NCI-H1417 treated with DMSO at 0.1 percent for 48 hours (cell line): ENCODE data around the gene OBSCN.

Source experiments
- DNase-seq: peaks from one replicate; lab custom pipeline; 2025; lab: John Stamatoyannopoulos, UW

The OBSCN gene

DNA sequence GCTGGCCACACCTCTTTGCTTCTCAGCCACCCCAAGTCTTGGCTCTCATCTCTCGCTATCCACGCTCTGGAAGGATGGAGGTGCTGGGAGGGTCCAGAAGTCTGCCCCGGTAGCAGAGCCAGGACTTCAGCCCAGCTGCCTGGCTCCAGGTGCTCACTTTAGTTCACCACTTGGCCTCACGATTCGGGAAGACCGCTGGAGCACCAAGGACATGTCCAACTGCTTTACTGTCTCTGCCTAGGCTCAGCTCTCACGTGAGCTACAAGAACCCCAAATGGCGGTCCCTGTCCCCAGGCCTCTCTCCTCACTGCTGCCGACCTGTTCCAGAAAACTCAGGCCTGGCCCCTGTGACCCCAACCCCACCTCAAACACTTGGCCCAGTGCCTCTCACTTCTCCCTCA lies 195.4 kb downstream of the OBSCN start:
- DNase-seq = no peak

- no peak for DNase-seq
Observed at GRCh38 chr1:228404107-228404720, 196.4 kb downstream of the OBSCN start.

DNA sequence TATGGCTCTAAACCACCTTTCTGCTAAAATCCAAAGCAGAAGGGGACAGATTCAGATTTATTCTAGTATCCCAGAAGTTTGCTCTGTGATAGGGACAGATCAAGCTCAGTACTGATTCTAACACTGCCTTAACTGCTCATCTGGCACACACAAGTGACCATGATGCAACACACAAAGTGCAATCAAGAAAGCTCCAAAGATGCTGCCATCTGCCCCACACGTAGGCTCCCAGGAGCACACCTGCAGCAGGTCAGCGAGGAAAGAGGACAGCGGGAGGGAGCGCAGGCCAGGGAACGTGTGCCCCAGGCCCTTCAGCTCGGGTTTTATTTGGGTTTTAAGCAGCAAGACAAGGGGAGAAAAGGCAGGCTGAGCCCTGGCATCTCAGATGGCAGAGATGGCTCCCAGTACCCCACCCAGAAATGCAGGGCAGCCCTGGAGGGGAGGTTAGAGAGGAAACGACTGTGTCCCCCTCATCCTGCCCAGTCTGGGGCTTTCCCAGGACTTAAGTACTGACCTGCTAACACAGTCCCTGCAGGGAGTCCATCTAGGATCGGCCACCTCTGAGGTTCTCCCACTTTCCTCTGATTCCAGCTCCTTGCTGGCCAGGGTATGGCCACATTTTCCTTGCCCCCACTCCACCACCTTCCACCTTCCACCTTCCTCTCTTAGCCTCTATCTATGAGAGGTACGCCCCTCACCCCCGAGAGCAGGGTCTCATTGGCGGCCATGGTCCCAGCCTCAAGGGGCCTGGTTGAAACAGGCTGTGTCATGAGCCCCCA lies 197.5 kb downstream of the OBSCN start:
- DNase-seq = no peak

DNA sequence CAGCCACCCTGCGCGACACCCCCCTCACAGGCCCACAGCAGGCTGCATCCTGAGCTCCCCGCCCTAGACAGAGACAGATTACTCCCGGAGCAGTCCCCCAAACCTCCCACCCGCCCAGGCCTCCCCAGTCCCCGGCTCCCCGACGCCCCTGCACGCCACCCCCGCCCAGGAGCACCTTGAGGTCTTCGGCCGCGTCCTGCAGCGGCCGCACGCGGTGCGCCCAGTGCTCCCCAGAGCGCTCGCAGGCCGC lies 198.1 kb downstream of the OBSCN start:
- no peak for DNase-seq

DNA sequence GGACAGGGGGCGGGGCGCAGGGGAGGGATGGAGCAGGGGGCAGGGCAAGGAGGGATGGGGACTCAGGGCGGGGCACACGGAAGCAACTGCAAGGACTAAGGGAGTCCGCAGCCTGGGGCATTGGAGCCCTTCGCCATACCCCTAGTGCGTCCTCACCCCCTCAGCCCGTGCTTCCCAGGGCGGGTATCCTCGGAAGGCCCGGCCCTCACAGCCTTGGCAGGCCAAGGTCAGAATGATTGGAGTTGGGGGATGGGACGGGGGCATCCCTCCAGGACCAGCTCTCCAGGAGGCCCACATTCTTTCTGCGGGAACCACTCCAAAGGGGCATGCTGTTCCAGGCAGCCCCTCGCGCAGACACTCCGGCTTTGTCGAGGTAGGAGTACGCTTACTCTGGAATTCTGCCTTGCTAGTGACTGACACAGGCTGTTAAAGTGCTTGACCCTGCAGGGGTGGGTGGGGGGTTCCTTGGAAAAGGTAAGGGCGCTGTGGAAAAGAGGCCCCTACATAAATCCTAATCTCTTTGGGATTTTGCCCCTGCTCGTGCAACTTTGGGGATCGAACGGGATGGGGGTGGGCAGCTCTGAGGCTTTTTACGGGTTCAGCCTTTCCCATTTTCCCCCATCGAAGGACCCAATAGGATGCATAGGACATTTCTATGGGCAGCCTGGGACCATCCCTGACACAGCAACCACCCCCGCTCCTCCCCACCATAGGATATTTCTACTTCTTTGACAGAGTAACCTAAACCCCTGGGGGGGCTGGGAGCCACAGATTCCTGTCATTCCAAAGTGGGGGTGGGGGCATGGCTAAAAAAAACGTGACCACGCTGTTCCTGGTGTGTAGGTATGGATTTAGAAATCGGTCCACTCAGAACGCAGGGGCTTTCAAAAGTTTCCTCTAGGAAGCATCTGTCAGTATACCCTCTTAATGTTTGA lies 199.5 kb downstream of the OBSCN start:
- no peak for DNase-seq

DNA sequence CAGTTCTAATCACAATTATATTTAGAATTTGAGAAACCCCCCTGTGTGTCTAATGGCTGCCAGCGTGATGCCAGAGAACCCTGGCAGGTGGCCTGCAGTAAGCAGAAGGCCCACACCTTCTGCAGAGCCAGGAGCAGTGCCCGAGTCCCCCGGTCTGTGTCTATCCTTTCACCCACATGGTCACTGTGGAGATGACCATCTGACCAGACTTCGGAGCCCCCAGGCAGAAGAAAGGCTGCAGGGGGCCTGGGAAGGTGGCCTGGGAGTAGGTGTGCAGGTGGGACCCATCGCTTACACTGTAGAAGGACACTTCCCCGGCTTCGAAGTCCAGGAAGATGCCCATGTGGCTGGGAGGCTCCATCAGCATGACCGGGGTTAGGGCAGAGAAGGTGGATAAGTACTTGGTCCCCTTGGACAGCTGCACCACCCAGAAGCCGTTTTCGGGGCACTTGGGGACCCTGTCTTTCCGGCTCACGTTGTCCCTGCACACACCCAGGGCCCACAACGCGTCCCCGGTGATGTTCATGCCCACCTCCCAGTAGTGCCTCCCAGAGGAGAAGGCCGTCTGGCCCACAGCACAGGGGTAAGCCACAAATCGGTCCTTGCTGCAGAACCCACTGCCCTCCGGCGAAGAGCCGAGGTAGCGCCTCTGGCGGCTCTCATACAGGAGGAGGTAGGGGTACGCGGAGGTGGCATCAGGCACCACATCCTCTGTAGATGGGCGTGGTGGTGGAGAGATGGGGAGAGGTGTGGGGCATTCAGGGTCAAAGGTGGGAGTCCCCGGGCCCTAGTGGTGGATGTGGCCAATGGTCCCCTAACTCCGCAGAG lies 200.4 kb downstream of the OBSCN start:
- DNase-seq = no peak

- no peak for DNase-seq
Observed at GRCh38 chr1:228408869-228409805, 201.3 kb downstream of the OBSCN start.

- DNase-seq = no peak
Observed at GRCh38 chr1:228410015-228410414, 202.2 kb downstream of the OBSCN start.

- no peak for DNase-seq
Observed at GRCh38 chr1:228410671-228411070, 202.8 kb downstream of the OBSCN start.

- DNase-seq = no peak
Observed at GRCh38 chr1:228411121-228411520, 203.3 kb downstream of the OBSCN start.

GRCh38 chr1:228411548-228412430 lies 203.9 kb downstream of the OBSCN start:
- DNase-seq = no peak

DNA sequence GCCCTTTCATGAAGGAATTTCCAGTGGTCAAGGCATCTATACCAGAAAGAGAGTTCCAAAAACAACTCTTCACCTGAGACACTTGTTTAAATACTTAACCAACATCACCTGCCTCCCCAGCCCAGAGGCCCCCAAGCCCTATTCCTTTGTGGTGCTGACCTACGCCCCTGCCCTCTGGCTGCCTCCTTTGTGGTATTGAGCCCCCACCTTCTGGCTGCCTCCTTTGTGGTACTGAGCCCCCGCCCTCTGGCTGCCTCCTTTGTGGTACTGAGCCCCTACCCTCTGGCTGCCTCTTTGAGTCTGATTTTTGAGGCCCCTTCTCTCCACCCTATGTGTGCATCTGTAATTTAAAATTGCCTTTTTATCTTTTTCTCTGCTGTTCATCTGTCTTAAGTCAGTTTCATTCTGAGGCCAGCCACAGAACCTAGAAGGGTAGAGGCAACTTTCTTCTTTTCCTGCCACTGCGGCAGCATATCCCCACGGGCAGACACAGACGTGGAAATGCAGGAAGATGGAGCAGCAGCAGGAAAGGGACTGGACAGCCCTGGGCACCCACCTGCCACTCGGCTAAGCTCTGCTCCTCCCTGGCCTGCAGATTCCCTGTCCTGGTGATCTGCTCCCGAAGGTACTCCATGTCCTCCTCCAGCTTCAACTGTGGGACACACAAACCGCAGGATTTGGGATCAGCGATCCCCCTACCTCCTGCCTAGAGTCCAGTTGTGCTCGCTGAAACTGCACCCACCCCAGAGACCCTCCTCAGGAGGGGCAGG lies 205.6 kb downstream of the OBSCN start:
- no peak for DNase-seq

DNA sequence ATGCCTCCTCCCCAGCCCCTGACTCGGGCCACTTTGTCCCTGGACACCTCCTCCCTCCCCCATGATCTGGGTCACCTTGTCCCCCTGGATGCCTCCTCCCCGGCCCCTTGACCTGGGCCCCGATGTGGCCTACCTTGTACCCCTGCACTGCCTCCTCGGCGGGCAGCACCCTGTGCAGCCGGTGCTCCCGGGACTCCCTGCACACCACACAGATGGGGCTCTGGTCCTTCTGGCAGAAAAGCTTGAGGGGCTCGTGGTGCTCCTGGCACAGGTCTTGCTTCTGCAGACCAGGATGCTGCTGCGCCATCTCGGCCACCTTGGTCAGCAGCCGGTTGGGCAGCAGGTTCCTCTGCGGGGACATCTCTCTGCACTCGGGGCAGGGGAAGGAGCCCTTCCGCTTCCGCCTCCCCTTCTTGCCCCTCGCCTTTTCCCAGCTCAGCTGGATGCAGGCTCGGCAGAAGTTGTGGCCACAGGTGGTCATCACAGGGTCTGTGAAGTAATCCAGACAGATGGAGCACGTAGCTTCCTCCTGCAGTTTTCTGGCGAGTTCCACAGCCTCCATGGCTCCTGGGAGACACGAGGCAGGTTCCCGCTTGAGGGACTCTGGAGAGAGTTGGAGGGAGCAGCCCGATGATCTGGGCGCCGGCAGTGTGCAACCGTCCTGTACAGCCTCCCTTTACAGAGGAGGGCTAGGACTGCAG lies 206.8 kb downstream of the OBSCN start:
- no peak for DNase-seq

- no peak for DNase-seq
Observed at GRCh38 chr1:228415221-228415620, 207.4 kb downstream of the OBSCN start.

GRCh38 chr1:228415853-228416216 lies 208.0 kb downstream of the OBSCN start:
- no peak for DNase-seq

GRCh38 chr1:228416217-228416933 lies 208.5 kb downstream of the OBSCN start, which contains the start of gene TRIM17:
Gene TRIM17 (minus strand): TSS chr1:228416861. CDS start chr1:228415072, 1,789 bp downstream.
- no peak for DNase-seq

GRCh38 chr1:228417061-228417460 lies 209.2 kb downstream of the OBSCN start:
- DNase-seq = no peak
